SHP77 treated with DMSO at 0.1 percent for 48 hours (cell line): ENCODE results near the gene TPRKB.
"Not testable (repeated sequence)": the region's sequence is repeated elsewhere in the genome, so short reads cannot be mapped to it uniquely, and the experiment has no call there.

Experiments used
- DNase-seq: peaks from one replicate; lab custom pipeline; 2025; lab: John Stamatoyannopoulos, UW

TPRKB gene

GRCh38 chr2:73739101-73739500 lies 2.0 kb upstream of the TPRKB start:
- no peak for DNase-seq

DNA sequence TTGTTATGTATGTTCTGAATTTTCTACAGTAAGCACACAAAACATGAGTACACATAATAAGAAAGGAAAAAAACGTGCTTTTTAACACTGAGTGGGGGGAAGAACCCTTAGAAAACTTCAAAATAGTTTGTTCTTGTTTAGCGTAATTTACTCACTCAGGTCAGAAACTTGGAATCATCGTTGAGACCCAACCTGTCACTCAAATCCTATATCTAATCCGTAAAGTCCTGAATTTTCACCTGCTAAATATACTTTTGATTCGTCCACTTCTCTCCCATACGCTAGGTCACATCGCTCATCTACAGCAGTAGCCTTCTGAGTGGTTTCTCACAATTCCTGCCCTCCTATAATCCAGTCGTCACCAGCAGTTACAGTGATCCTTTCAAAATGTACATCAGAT lies 767 bp downstream of the TPRKB start:
- DNase-seq = no peak

- no peak for DNase-seq
Measured at GRCh38 chr2:73730810-73731209, 6.3 kb downstream of the TPRKB start.

GRCh38 chr2:73728711-73729110 lies 8.4 kb downstream of the TPRKB start:
- no peak for DNase-seq

GRCh38 chr2:73728043-73728442 lies 9.1 kb downstream of the TPRKB start:
- DNase-seq = no peak

DNA sequence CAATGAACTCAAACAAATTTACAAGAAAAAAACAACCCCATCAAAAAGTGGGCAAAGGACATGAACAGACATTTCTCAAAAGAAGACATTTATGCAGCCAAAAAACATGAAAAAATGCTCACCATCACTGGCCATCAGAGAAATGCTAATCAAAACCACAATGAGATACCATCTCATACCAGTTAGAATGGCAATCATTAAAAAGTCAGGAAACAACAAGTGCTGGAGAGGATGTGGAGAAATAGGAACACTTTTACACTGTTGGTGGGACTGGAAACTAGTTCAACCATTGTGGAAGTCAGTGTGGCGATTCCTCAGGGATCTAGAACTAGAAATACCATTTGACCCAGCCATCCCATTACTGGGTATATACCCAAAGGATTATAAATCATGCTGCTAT lies 10.5 kb downstream of the TPRKB start:
- not testable (repeated sequence) for DNase-seq

DNA sequence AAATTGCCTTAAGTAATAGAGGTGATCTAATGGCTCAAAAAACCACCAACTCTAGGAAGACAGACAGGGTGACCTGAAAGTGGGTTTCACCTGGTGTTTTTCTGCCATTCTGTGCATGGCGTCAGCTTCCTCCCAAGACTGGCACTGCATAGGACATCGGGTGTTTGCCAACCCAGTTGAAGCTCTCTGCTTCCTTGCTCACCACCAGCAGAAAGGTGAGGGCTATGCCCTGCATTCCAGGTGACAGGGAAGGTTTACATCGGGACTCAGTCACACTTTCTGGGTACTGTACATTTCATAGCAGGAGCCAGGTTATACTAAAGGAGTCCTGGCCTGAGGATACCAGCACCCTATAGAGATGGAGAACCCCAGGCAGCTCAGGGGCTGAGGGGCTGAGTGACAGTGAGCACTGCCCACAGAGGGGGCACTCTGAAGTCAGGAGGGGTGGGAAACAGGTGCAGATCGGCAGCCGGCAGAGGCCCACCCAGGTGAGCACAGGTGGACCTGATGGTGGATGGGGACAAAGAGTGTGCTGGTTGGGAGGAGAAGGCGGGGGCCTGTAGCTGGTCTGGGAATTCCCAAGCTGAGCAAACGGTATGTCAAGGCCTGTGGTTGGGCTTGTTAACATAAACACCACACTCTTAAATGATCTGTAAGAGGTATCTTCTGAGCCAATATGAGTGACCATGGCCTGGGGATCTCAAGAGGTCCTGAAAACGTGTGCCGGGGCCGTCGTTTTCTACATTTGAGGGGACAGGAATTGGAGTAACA lies 18.1 kb downstream of the TPRKB start:
- no peak for DNase-seq

DNA sequence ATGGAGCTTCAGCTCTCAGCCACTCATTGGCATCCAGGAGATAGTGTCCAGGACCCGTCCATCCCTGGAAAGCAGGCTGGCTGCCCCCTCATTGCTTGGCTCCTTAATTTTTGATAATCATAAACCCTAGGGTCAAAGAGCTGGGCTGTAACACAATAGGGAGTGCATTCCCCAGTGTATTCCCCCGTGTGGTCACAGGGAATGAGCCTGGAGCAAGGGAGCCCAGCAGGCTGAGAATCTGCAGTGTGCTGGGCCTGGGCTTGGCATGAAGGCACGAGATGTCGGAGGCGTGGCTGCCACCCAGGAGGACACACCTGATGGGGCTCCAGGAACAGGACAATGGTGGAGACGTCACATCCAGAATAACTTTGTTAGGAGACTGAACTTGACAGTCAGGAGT lies 18.7 kb downstream of the TPRKB start:
- DNase-seq = no peak

DNA sequence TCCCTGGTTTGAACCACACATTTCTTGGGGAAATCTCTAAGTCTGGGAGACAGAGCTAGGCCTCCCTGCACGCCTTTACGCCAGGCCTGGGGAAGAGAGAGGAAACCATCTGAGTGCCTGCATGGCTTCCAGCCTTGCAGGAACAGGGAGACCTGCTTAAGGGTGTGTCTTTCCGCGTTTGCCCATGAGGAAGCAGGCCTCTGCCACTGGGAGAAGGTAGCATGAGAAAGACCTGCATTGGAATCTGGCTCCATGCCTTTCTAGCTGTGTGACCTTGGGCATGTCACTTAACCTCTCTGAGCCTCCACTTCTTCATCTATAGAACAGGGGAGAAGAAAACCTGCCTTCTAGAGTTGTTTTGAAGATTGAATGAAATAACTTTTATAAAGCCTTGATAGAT lies 19.4 kb downstream of the TPRKB start:
- not testable (repeated sequence) for DNase-seq

DNA sequence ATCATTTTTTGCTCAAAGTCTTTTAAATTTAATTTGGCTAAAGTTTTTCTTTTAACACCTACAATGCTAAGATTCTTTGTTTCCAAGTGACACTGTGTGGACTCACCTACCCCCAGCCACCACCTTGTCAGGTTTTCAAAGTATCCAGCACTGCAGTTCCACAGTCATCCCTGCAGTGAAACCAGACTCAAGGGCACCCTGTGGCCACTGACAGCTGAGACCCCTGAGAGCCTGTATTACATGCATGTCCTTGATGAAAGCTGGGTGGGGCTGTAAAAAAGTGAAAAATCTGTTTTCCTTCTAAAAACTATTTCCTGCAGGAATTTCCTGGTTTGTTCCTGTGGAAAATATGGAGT lies 19.9 kb downstream of the TPRKB start:
- DNase-seq = no peak

DNA sequence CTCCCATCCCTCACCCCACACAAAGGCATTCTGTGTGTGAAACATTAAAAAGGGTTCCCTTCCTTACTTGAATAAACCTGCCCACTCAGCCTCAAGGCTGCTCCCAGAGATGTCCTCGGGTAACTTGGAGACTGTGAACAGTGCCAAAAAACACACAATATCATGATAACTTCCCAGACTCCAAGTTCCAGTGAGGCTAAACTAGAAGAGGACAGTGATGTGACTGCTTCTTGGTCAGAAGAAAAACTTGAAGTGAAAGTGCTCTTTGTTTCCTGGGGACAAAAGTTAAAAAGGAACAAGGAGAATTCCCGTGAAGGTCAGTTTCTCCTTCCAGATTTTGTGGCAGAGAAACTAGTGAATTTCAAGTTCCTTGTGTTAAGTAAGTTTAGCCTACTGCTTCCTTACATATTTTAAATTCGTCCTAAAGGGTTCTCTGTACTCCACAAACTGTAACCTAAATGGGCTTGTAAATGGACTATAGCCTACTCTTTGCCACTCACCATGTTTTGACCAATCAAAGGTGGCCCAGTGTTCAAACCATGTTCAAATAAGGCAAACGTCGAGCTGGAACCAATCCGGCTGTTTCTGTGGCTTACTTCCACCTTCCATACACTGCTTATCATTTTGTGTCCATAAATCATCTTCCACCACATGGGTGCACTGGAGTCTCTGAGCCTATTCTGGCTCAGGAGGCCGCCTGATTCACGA lies 20.4 kb downstream of the TPRKB start:
- peak; percentile 15 for DNase-seq

GRCh38 chr2:73714091-73714490 lies 23.1 kb downstream of the TPRKB start:
- DNase-seq = no peak

DNA sequence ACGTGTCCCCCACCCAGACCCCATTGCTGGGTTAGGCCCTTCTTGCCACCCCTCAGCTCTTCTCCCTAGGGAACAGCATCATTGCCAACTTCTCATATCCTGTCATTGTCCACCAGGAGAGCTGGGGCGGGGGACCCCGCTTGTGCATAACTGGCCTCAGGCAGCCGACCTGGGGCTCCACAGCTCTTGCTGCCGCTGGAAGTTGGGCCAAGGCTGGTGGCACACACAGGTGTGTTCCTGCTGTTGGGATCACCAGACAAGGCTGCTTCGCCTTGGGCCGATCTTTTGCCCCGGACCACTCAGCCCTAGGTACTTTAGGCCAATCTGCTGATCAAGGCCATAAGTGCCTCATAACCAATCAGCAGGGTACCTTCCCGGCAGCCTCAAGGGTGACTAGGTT lies 28.6 kb downstream of the TPRKB start:
- no peak for DNase-seq

GRCh38 chr2:73707636-73708035 lies 29.5 kb downstream of the TPRKB start:
- no peak for DNase-seq

- DNase-seq = no peak
Measured at GRCh38 chr2:73707058-73707457, 30.1 kb downstream of the TPRKB start.

DNA sequence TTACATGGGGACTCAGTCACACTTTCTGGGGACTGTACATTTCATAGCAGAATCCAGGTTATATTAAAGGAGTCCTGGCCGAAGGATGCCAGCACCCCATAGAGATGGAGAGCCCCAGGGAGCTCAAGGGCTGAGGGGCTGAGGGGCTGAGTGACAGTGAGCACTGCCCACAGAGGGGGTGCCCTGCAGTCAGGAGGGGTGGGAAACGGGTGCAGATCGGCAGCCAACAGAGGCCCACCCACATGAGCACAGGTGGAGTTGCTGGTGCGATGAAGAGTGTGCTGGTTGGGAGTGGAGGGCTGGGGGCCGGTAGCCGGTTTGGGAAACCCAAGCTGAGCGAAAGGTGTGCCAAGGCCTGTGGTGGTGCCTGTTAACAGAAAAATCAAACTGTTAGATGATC lies 32.1 kb downstream of the TPRKB start:
- no peak for DNase-seq

DNA sequence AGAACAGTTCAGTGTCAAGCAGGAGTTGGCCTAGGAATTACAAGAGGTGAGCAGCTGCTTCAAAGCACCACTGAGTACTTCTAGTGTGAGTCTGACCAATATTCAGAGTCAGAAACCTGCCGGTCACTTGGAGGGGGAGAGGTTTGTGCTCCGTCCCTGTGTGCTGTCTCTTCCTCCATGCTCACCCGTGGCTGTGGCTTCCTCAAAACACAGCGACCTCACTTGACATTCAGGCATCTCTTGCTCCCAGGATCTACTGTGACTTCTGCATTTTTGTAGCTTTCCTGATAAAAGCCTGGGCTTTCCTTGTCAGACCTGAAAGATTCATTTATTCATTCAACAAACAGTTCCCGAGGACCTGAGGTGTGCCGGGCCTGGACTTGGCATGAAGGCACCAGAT lies 32.9 kb downstream of the TPRKB start:
- no peak for DNase-seq

DNA sequence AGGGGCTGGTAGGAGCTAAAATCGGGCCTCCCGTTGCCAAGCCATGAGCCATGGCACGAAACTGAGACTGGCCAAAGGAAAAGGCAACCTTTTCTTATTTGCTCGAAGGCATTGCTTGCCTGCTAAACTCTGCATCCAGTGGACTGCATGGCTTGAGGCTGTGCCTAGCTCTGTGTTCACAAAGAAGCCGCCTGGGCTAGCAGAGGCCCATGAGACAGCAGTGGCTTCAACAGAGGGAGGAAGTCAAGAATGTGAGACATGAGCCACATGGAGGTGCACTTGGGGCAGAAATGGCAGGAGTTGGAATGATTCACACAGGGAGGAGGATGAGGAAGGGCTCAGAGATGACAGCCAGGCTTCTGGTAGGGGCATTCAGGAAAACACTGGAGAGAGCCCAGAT lies 33.5 kb downstream of the TPRKB start:
- no peak for DNase-seq

GRCh38 chr2:73702852-73703493 lies 34.2 kb downstream of the TPRKB start:
- not testable (repeated sequence) for DNase-seq

DNA sequence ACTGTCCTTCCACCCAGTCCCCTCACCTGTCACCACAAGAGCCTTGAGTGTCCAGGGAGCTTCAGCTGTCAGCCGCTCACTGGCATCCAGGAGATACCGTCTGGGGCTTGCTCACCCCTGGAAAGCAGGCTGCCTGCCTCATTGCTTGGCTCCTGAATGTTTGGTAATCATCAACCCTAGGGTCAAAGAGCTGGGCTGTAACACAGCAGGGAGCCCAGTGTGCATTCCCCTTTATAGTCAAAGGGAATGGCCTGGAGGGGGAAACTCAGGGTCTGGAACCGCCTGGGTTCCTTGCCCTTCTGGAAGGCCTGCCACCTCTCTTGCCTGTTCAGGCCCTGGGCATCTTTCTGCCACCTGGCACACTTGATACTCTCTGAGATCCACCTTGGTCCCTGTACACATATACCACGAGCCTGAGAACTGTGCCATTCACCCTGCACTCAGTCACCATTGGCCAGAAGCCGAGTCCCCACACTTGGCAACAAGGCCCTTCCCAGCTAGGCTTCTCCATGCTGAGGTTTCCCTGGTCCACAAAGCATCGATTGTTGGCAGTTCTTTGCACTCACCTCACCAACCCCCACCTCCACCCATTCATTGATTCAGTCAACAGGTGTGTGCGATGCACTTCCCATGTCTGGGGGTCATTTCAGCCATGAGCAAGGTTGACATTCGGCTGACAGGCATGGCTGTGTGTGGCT lies 35.0 kb downstream of the TPRKB start:
- no peak for DNase-seq

GRCh38 chr2:73701448-73701765 lies 35.7 kb downstream of the TPRKB start:
- DNase-seq = not testable (repeated sequence)

DNA sequence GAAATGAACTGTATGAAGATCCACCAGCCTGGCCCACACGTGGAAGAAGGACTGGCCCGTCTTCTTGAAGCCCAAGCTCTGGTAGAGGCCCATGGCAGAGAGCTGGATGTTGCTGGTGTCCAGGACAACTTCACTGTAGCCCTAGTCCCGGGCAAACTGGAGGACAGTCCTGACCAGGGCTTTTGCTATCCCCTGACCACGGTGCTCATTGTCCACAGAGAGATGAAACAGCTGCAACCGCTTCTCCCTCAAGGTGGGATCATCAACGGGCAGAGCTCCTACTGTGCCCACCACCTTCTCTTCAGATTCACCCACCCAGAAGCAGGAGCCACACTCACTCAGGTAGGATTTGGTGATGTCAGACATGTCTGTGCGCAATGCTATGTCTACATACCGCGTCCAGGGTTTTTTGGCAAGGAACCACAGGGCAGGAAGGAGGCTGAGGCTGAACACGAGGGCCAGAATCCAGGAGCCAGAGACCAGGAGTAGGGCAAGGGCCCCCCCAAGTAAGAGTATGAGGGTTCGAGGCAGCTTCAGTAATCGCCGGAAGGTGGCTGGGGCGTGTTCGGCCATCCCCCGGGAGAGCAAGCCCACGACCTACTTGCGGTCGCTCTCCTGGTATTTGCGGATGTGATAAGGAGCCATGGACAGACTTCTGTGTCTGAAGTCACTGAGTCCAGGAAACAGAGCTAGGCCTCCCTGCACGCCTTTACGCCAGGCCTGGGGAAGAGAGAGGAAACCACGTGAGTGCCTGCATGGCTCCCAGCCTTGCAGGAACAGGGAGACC lies 36.3 kb downstream of the TPRKB start:
- no peak for DNase-seq
